NCI-H460 (cell line): Measurements from ENCODE around the gene TBC1D2B. TPM values are rescaled to one million over a fixed set of nuclear protein-coding genes. Genes with fewer than 3 reads are reported as not detected.
A peak's percentile ranks its signal among the peaks of the same experiment; 100 is the strongest.
"Not testable (repeated sequence)": the region's sequence is repeated elsewhere in the genome, so short reads cannot be mapped to it uniquely, and the experiment has no call there.

Source experiments
- DNase-seq: peaks from one replicate; pipeline ENCODE4 v3.0.0-alpha.2; 2016; ENCODE audit warnings: low read depth; ENCODE audit errors: extremely low read depth
- small RNA-seq, 2 experiments: library from RNA; depleted of rRNA; stranded (forward); fragments of <200 nt; gene quantifications; one replicate each; pipeline ENCODE3, GENCODE V24; 2014
- total RNA-seq: library from RNA; depleted of rRNA; stranded (reverse); fragments of >200 nt; shearing (Covaris generic); gene quantifications from 2 replicates; pipeline ENCODE4 v1.2.3, GENCODE V29; 2014; rRNA removed

Gene TBC1D2B
- total RNA-seq, 1 experiment from 2014 or later, result 4.8 TPM

DNA sequence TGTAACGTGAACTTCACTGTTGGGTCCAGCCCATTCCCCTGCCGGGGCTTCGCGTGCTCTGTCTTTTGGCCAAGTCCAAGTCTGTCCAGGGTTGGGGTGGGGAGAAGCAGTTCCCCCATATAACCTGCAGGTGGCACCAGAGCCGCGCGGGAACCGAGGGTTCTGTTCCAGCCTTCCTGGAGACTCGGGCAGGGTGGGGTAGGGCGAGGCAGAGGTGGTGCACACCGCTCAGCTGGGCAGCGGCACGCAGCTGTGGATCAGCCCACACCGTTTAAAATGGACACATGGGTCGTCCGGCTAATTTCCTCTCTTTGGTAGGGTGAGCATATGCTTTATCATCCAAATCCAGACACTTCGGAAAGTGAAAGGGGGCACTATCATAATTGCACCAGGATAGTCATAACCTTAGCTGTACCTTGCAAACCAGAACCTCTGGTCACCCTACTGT lies 118.1 kb downstream of the TBC1D2B start:
- DNase-seq, result peak; percentile 74

DNA sequence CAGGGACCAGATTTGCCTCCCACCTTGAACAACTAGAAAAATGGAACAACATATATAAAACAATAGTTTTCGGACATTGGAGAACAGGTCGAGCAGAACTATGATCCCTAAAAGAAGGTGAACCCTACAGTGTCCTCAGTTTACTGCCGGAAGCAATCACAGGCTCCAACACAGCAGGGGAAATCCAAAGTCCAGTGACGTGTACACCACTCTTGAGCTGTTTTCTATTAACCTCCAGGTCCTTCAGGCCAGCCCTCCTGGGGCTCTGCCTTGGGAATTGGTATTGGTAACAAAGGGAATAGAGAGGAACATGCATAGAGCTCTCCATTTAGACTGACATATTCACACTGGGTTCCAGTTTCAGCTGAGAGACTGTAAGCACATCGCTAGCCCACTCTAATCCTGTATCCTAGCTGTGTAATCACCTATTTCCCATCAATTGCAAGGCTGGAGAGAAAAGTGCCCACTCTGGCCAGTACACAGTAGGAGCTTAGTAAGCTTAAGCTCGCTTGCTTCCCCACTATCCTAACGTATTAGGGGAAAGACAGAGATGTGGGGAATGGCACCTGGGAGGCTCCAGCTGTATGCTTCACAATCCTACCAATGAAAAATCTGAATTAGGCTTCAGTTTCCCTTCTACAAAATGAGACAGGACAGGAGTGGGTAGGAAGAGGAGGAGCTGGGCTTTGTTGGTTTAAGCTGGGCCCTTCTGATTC lies 118.6 kb downstream of the TBC1D2B start:
- not testable (repeated sequence) for DNase-seq

DNA sequence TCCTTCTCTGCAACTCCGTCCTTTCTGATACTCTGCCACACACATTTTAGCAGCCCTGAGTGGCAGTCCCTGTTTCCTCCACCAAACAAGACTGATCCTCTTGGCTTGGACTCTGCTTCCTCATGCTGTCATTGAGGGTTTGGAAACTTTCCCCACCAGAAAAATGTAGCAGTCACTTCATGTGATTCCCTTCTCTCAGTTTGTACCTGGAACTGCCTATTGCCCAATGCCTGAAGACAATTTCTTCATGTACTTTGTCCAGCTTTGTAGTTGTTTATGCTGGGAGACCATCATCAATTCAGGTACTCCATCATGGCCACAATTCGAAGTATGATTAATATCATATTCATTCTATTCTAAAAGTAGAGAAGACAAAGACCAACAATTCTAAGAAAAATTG lies 119.5 kb downstream of the TBC1D2B start:
- not testable (repeated sequence) for DNase-seq

DNA sequence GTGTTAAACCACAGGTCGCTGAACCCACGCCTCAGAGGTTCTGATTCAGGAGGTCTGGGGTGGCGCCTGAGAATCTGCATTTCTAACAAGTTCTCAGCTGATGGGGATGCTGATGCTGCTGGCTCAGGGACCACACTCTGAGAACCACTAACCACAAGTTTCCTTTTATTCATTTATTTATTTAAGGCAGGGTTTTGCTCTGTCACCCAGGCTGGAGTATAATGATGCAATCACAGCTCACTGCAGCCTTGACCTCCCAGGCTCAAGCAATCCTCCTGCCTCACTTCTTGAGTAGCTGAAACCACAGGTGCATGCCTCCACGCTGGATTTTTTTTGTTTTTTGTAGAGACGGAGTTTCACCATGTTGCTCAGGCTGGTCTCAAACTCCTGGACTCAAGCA lies 123.6 kb downstream of the TBC1D2B start:
- DNase-seq, result peak; percentile 11

DNA sequence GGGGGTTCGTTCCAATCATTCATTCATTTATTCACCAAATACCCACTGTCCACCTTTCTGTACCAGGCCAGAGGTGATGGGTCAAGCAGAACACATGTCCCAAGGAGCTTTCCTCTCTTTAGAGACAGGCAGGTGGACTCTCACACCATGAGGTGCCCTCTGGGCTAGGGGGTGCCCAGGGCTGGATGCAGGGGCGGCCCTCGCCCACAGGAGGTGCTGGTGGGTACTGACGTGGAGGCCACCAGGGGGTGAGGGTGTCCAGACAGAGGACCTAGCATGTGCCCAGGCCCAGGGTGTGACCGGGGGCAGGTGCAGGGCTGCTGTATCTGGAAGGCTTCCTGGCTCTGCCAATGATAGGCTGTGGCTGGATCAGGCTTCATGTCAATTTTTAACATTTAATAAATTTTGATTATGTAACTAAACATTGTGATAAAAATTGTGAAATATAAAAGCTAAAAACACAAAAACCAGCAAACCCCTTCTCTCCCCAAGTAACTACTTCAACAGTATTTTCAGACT lies 124.5 kb downstream of the TBC1D2B start:
- DNase-seq, result not testable (repeated sequence)

DNA sequence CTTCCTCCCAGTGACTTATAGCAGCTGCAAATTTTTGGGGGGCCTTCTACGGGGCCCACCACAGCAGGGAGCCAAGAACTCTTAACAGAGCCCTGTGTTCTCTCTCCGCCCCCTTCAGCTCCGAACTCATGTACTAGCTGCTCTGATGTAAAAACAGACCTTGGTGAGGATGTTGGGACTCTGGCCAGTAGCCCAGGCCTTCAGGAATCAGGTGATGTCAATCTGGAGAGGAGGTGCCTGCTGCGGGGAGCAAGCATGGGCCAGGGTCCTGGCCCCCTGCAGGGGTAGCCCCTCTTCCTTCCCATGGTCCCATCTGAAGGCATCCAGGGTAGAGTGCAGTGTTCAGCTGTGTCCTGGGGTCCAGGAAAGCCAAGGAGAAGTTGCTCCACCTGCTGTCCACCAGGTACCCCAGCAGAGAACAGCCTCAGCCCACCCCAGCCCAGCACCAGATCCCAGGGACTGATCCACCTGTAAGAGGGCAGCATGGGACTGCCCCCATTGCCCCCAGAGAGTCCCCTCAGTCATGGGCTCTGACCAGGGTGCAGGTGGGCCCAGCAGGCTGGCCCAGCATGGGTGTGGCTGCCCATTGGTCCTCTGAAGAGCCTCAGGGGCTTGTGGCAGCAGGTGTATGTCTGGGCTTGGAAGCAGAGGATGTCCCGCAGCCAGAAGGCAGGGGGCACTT lies 126.3 kb downstream of the TBC1D2B start:
- DNase-seq, result not testable (repeated sequence)

DNA sequence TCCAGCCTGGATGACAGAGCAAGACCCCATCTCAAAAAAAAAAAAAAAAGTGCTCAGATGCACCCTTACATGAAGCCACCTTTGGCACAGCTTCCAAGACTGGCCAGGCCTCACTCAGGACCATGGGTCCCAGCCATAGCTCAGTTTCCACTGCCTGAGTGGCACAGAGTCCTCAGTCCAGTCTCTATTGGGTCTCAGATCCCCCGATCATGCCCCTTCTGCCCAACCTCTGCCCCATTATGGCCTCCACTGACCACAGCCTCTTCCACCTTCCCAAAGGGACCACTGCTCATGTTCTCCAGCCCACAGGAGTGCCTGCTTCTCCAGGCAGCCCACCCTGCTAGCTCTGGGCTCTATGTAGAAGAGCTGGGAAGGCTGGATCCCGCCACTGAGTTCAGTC lies 127.0 kb downstream of the TBC1D2B start:
- not testable (repeated sequence) for DNase-seq

DNA sequence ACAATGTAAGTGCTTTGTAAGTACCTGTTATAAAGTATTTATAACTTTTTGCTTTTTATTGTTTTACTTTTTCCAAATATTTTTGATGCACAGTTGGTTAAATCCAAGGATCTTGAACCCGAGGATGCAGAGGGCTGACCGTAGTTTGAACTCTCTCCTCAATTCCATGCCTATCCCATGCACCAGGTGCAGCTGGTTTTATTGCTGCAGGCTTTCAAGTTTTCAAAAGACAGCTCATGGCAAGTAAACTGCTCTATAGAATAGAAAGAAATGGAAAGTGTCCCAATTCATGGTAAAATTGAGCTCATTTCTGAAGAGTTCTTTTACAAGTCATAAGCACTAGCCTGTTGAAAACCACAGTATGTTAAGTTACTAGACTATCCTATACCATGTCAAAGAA lies 131.9 kb downstream of the TBC1D2B start:
- DNase-seq, result no peak

Small RNAs within 50 kb of the gene (small RNA-seq; reads per million reads assigned to genes)
- gene RF00092, result 0 reads per million in 2 experiments

Other genes starting within 250 kb of the TBC1D2B start
- not detected in 2 replicates for gene SH2D7, start 14.8 kb upstream of the TBC1D2B start, total RNA-seq
- 5.2 and 6.2 TPM in 2 replicates for gene CIB2, start 53.7 kb upstream of the TBC1D2B start, total RNA-seq
- gene IDH3A, start 71.7 kb upstream of the TBC1D2B start, total RNA-seq, result 71.0 and 95.0 TPM in 2 replicates
- 0.02 TPM in 1 of 2 replicates, not detected in the other for gene ACSBG1, start 156.9 kb upstream of the TBC1D2B start, total RNA-seq
- 0.12 TPM in 1 of 2 replicates, not detected in the other for gene DNAJA4, start 186.9 kb upstream of the TBC1D2B start, total RNA-seq
- gene SKIC8, start 221.9 kb upstream of the TBC1D2B start, total RNA-seq, result 73.2 and 79.6 TPM in 2 replicates